ENCODE measurements around the gene OLFML1. TPM values are rescaled to one million over a fixed set of nuclear protein-coding genes. Genes with fewer than 3 reads are reported as not detected.
A peak's percentile ranks its signal among the peaks of the same experiment; 100 is the strongest.

Gene OLFML1
- total RNA-seq (not detected), polyA plus RNA-seq (under 1 TPM in 1 of 2 donors, not detected in 1; 0.18 TPM), total RNA-seq (not detected)

DNA sequence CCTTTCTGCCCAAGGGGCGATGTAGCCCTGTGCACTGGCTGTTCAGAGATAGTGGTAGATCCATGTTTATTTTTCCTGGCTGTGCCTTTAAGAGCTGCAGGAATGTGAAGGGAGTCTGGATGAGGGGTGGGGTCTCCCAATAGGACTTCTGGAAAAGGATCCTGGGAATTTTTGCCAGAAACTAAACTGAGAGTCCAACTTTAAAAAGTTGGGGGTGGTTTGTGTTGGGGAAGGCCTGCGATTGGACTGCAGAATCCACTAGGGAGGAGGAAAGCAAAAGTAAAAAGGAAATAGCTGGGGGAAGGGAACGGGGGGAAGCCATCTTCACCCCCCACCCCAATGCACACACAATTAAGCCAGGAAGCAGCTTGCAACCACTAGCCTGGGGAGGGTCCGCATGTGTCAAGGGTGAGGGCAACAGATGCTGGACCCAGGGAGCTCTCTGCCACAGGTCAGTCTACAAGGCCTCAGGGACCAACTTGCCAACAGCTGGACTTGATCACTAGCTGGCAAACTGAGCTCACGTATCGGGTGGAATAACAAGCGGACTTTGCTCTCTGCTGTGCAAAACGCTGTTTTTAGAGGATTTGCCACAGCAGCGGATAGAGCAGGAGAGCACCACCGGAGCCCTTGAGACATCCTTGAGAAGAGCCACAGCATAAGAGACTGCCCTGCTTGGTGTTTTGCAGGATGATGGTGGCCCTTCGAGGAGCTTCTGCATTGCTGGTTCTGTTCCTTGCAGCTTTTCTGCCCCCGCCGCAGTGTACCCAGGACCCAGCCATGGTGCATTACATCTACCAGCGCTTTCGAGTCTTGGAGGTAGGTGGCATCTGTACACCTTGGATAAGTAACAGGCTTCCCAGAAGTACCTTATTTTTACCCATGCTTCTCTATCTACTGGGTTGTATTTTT, at the start of gene OLFML1:
OLFML1 (plus strand) TSS at position 321 of the 912 bp plus-strand sequence; CDS start at position 691, 370 bp downstream.
- intact Hi-C loops (cut with micrococcal nuclease) = no loop called here
- ChIA-PET CTCF (interaction anchor here (0.6 to 1.1 kb wide), 4 partner anchors 16 to 204 kb away, joined by 3 to 4 read pairs (median 3); no protein-coding TSS in a partner anchor), POLR2A (no interaction called here)
- Mint-ChIP-seq H3K9me3 (no peaks in the 10 kb centered on the region), H3K4me1 (peaks cover 0 to 2% (median 0%) of the 10 kb centered on the region in 7 donors), H3K27ac (no peak within 1 kb of the TSS), H3K36me3 (no peaks in the 10 kb centered on the region), H3K27me3 (peaks cover 0 to 5% (median 0%) of the 10 kb centered on the region in 5 donors), H3K4me3 (no peak within 1 kb of the TSS)
- no peak within 1 kb of the TSS for H3K27ac ChIP-seq (ENCODE audit: low read depth, low read length)
- H3K36me3 ChIP-seq (ENCODE audit: control insufficient read depth in 2 of 3, insufficient read depth in 3 of 3, low read length in 3 of 3) = no peaks in the 10 kb centered on the region
- DNase-seq (no peak), ATAC-seq (no peak)
- H3K4me1 ChIP-seq (ENCODE audit: control insufficient read depth in 2 of 2, insufficient read depth in 2 of 2, low read length in 2 of 2) = no peaks in the 10 kb centered on the region
- no peak within 1 kb of the TSS for H3K4me3 ChIP-seq (ENCODE audit: low read length)
- no peaks in the 10 kb centered on the region for H3K27me3 ChIP-seq (ENCODE audit: control insufficient read depth in 2 of 2, insufficient read depth in 2 of 2, low read length in 2 of 2)
- H3K9me3 ChIP-seq (ENCODE audit: control insufficient read depth in 2 of 3, low read length in 3 of 3) = no peaks in the 10 kb centered on the region

- H3K4me1 ChIP-seq (ENCODE audit: control insufficient read depth in 2 of 2, insufficient read depth in 2 of 2, low read length in 2 of 2) = peaks cover 11 to 16% of the 10 kb centered on the region in 2 donors
- ATAC-seq = no peak
- POLR2A ChIA-PET = no interaction called here
- DNase-seq = no peak
- CTCF ChIA-PET = interaction anchor here (1.6 kb wide), 1 partner anchor 10 kb away, joined by 4 read pairs; no protein-coding TSS in a partner anchor
- Mint-ChIP-seq H3K27me3 (no peaks in the 10 kb centered on the region), H3K4me1 (peaks cover 9 to 22% (median 14%) of the 10 kb centered on the region in 7 donors), H3K9me3 (peaks cover 0 to 2% (median 0%) of the 10 kb centered on the region in 11 donors), H3K36me3 (peaks cover 0 to 18% (median 3%) of the 10 kb centered on the region in 5 donors), H3K27ac (peak overlapping the region; percentile 17 to 82 (median 62)), H3K4me3 (peak overlapping the region in 8 of 10 donors; percentile 19 to 64 (median 51))
- intact Hi-C loops (cut with micrococcal nuclease) = no loop called here
- no peaks in the 10 kb centered on the region for H3K36me3 ChIP-seq (ENCODE audit: control insufficient read depth in 2 of 3, insufficient read depth in 3 of 3, low read length in 3 of 3)
- no peaks in the 10 kb centered on the region for H3K27me3 ChIP-seq (ENCODE audit: control insufficient read depth in 2 of 2, insufficient read depth in 2 of 2, low read length in 2 of 2)
- no peaks in the 10 kb centered on the region for H3K9me3 ChIP-seq (ENCODE audit: control insufficient read depth in 2 of 3, low read length in 3 of 3)
- no peak overlapping the region for H3K4me3 ChIP-seq (ENCODE audit: low read length)
- H3K27ac ChIP-seq (ENCODE audit: low read depth, low read length) = no peak overlapping the region
Observed at GRCh38 chr11:7436146-7436545, 49.2 kb upstream of the OLFML1 start.

- Histone ChIP-seq H3K4me1 (ENCODE audit: control insufficient read depth in 2 of 2, insufficient read depth in 2 of 2, low read length in 2 of 2) (peaks cover 11 to 16% of the 10 kb centered on the region in 2 donors), H3K4me3 (ENCODE audit: low read length) (no peak overlapping the region), H3K9me3 (ENCODE audit: control insufficient read depth in 2 of 3, low read length in 3 of 3) (no peaks in the 10 kb centered on the region), H3K27ac (ENCODE audit: low read depth, low read length) (no peak overlapping the region), H3K27me3 (ENCODE audit: control insufficient read depth in 2 of 2, insufficient read depth in 2 of 2, low read length in 2 of 2) (no peaks in the 10 kb centered on the region), H3K36me3 (ENCODE audit: control insufficient read depth in 2 of 3, insufficient read depth in 3 of 3, low read length in 3 of 3) (no peaks in the 10 kb centered on the region)
- peaks cover 0 to 17% (median 3%) of the 10 kb centered on the region in 5 donors for H3K36me3 Mint-ChIP-seq
- POLR2A ChIA-PET = no interaction called here
- CTCF ChIA-PET = interaction anchor here (1.6 kb wide), 1 partner anchor 10 kb away, joined by 4 read pairs; no protein-coding TSS in a partner anchor
- ATAC-seq = peak; percentile 72
- peak overlapping the region in 9 of 10 donors; percentile 16 to 64 (median 48) for H3K4me3 Mint-ChIP-seq
- peak overlapping the region; percentile 2 to 82 (median 62) for H3K27ac Mint-ChIP-seq
- H3K4me1 Mint-ChIP-seq = peaks cover 9 to 22% (median 14%) of the 10 kb centered on the region in 7 donors
- peak in 4 of 9 donors; percentile 13 to 23 (median 16) for DNase-seq
- H3K9me3 Mint-ChIP-seq = peaks cover 0 to 2% (median 0%) of the 10 kb centered on the region in 11 donors
- intact Hi-C loops (cut with micrococcal nuclease) = no loop called here
- no peaks in the 10 kb centered on the region for H3K27me3 Mint-ChIP-seq
Observed at GRCh38 chr11:7436657-7437056, 48.6 kb upstream of the OLFML1 start.

DNA sequence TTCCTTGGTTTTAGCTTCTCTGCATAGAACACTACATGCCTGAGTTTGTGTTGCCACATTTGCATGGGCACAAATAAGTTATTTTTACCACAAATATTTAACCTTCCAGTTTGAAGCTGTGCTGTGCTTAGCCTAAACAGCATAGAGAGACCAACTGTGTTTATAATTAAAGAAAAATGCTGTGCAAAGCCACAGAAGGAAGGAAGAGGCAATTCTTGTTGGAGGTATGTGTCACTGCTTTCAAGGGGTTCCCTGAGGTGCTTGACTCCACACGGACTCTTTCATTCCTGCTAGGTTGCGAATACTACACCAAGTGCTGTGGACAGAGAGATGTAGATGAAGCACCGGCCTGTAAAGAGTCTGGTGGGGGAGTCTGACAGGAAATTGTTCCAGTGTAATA, 47.6 kb upstream of the OLFML1 start:
- DNase-seq = no peak
- H3K27ac ChIP-seq (ENCODE audit: low read depth, low read length) = no peak overlapping the region
- peaks cover 9 to 22% (median 14%) of the 10 kb centered on the region in 7 donors for H3K4me1 Mint-ChIP-seq
- H3K4me1 ChIP-seq (ENCODE audit: control insufficient read depth in 2 of 2, insufficient read depth in 2 of 2, low read length in 2 of 2) = peaks cover 11 to 16% of the 10 kb centered on the region in 2 donors
- H3K9me3 ChIP-seq (ENCODE audit: control insufficient read depth in 2 of 3, low read length in 3 of 3) = no peaks in the 10 kb centered on the region
- H3K36me3 Mint-ChIP-seq = peaks cover 0 to 17% (median 3%) of the 10 kb centered on the region in 5 donors
- H3K27me3 ChIP-seq (ENCODE audit: control insufficient read depth in 2 of 2, insufficient read depth in 2 of 2, low read length in 2 of 2) = no peaks in the 10 kb centered on the region
- ChIA-PET CTCF (no interaction called here), POLR2A (no interaction called here)
- no peaks in the 10 kb centered on the region for H3K27me3 Mint-ChIP-seq
- intact Hi-C loops (cut with micrococcal nuclease) = no loop called here
- H3K27ac Mint-ChIP-seq = peak overlapping the region in 1 of 9 donors; percentile 31
- ATAC-seq = no peak
- no peaks in the 10 kb centered on the region for H3K36me3 ChIP-seq (ENCODE audit: control insufficient read depth in 2 of 3, insufficient read depth in 3 of 3, low read length in 3 of 3)
- H3K4me3 ChIP-seq (ENCODE audit: low read length) = no peak overlapping the region
- peaks cover 0 to 2% (median 0%) of the 10 kb centered on the region in 11 donors for H3K9me3 Mint-ChIP-seq
- no peak overlapping the region for H3K4me3 Mint-ChIP-seq

DNA sequence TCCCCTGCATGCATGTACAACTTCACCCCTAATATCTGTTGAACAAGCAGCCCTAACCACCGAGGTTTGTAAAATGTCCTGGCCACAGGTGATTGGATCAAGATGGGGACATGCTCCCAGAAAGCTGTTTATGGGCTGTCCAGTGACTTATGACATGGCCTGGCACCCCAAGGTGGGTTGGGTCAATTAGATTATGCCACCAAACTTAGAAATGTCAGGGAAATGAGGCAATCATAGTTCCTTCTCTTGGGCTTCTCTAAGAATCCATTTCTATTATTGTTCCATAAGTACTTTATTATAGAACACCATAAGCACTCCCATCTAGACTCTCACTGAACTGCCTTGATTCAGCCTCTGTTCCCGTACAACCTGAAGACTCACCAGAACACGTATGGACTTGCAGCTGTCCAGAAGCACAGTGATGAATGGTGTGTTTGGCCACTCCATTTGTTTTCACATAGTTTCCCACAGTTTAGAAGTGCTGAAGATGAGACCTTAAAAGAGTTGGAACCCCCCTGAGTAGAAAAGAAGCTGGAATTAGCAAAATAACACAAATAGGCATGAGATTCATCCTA, 45.5 kb upstream of the OLFML1 start:
- DNase-seq (no peak), ATAC-seq (no peak)
- ChIA-PET CTCF (interaction anchor here (0.6 to 1.8 kb wide), 4 partner anchors 18 to 343 kb away, joined by 3 to 5 read pairs (median 4); no protein-coding TSS in a partner anchor), POLR2A (no interaction called here)
- H3K4me1 ChIP-seq (ENCODE audit: control insufficient read depth in 2 of 2, insufficient read depth in 2 of 2, low read length in 2 of 2) = peaks cover 11 to 16% of the 10 kb centered on the region in 2 donors
- no peak overlapping the region for H3K27ac ChIP-seq (ENCODE audit: low read depth, low read length)
- no peaks in the 10 kb centered on the region for H3K36me3 ChIP-seq (ENCODE audit: control insufficient read depth in 2 of 3, insufficient read depth in 3 of 3, low read length in 3 of 3)
- H3K36me3 Mint-ChIP-seq = peaks cover 0 to 12% (median 3%) of the 10 kb centered on the region in 5 donors
- no peak overlapping the region for H3K4me3 Mint-ChIP-seq
- peaks cover 9 to 22% (median 14%) of the 10 kb centered on the region in 7 donors for H3K4me1 Mint-ChIP-seq
- H3K27me3 ChIP-seq (ENCODE audit: control insufficient read depth in 2 of 2, insufficient read depth in 2 of 2, low read length in 2 of 2) = no peaks in the 10 kb centered on the region
- no peak overlapping the region for H3K27ac Mint-ChIP-seq
- no peaks in the 10 kb centered on the region for H3K27me3 Mint-ChIP-seq
- no peaks in the 10 kb centered on the region for H3K9me3 ChIP-seq (ENCODE audit: control insufficient read depth in 2 of 3, low read length in 3 of 3)
- H3K4me3 ChIP-seq (ENCODE audit: low read length) = no peak overlapping the region
- intact Hi-C loops (cut with micrococcal nuclease) = loop anchor here (5.0 to 10.0 kb wide), 4 partner anchors 247 to 625 kb away; no protein-coding TSS in a partner anchor
- H3K9me3 Mint-ChIP-seq = peaks cover 0 to 2% (median 0%) of the 10 kb centered on the region in 11 donors

DNA sequence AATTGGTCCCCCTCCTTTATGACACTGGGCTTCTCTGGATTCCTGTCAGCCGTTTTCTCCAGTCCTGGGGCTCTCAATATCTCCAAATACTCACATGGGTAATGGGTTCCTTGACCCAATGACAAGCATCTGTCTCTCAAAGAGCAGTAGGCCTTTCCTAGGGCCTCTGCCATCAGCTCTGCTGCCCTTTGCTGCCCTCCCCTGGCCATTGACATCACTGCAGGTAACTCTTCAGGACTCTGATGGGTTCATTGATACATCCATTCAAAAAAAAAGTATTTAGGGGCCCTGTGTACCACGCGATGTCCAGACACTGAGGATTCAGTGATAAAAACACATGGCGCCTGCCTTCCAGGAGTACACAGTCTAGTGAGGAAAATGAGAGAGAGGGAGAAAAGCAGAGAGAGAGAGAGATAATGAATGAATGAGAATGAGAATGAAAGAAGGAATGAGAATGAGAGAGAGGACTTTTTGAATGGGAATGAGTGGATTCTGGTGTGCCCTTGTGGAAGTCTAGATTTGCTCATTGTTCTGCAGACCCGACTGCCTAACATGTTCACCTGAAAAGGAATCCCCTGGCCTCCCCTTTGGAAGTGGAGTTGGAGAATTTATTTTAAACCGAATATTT, 42.6 kb upstream of the OLFML1 start:
- H3K27ac ChIP-seq (ENCODE audit: low read depth, low read length) = no peak overlapping the region
- H3K4me1 Mint-ChIP-seq = peaks cover 0 to 5% (median 0%) of the 10 kb centered on the region in 7 donors
- DNase-seq (peak; percentile 15 to 69 (median 56)), ATAC-seq (peak; percentile 87)
- H3K27me3 Mint-ChIP-seq = no peaks in the 10 kb centered on the region
- no peaks in the 10 kb centered on the region for H3K36me3 ChIP-seq (ENCODE audit: control insufficient read depth in 2 of 3, insufficient read depth in 3 of 3, low read length in 3 of 3)
- no peaks in the 10 kb centered on the region for H3K4me1 ChIP-seq (ENCODE audit: control insufficient read depth in 2 of 2, insufficient read depth in 2 of 2, low read length in 2 of 2)
- ChIA-PET POLR2A (no interaction called here), CTCF (interaction anchor here (0.6 to 2.0 kb wide), 11 partner anchors 18 to 631 kb away, joined by 3 to 11 read pairs (median 4); no protein-coding TSS in a partner anchor)
- peaks cover 0 to 15% (median 0%) of the 10 kb centered on the region in 5 donors for H3K36me3 Mint-ChIP-seq
- H3K9me3 ChIP-seq (ENCODE audit: control insufficient read depth in 2 of 3, low read length in 3 of 3) = no peaks in the 10 kb centered on the region
- H3K4me3 ChIP-seq (ENCODE audit: low read length) = no peak overlapping the region
- H3K4me3 Mint-ChIP-seq = no peak overlapping the region
- no peak overlapping the region for H3K27ac Mint-ChIP-seq
- H3K27me3 ChIP-seq (ENCODE audit: control insufficient read depth in 2 of 2, insufficient read depth in 2 of 2, low read length in 2 of 2) = no peaks in the 10 kb centered on the region
- H3K9me3 Mint-ChIP-seq = no peaks in the 10 kb centered on the region
- intact Hi-C loops (cut with micrococcal nuclease) = loop anchor here (1.0 to 10.0 kb wide), 9 partner anchors 89 to 630 kb away; no protein-coding TSS in a partner anchor
